H9 (cell line): ENCODE results near the gene IL32. TPM values are rescaled to one million over a fixed set of nuclear protein-coding genes. Genes with fewer than 3 reads are reported as not detected.

Source experiments
- DNase-seq: peaks from one replicate; pipeline ENCODE4 v3.0.0-alpha.2; 2017
- H2AFZ ChIP-seq: one replicate; pipeline ENCODE4 v1.6.1; 2013; ENCODE audit warnings: mild to moderate bottlenecking, low read length, control low read depth, moderate library complexity
- H2AK5ac ChIP-seq: 2 replicates; pipeline ENCODE4 v1.6.1; 2013; ENCODE audit warnings: low read length, control low read depth, mixed read lengths; ENCODE audit not compliant: insufficient read length
- H2BK120ac ChIP-seq: one replicate; pipeline ENCODE4 v1.6.1; 2013; ENCODE audit warnings: low read depth, mild to moderate bottlenecking, low read length, control low read depth, inconsistent platforms; ENCODE audit not compliant: poor library complexity, severe bottlenecking
- H2BK12ac ChIP-seq: 2 replicates; pipeline ENCODE4 v1.6.1; 2013; ENCODE audit warnings: low read length, control low read depth, mixed read lengths, low read depth; ENCODE audit not compliant: insufficient read length
- H2BK15ac ChIP-seq: 2 replicates; pipeline ENCODE4 v1.6.1; 2013; ENCODE audit warnings: low read depth, low read length, control low read depth
- H2BK20ac ChIP-seq: one replicate; pipeline ENCODE4 v1.6.1; 2013; ENCODE audit warnings: low read depth, mild to moderate bottlenecking, low read length, control low read depth, inconsistent platforms; ENCODE audit not compliant: poor library complexity, severe bottlenecking
- H2BK5ac ChIP-seq: 2 replicates; pipeline ENCODE4 v1.6.1; 2013; ENCODE audit warnings: low read length, control low read depth, mixed read lengths; ENCODE audit not compliant: insufficient read length
- H3K14ac ChIP-seq: 2 replicates; pipeline ENCODE4 v1.6.1; 2013; ENCODE audit warnings: low read length, control low read depth; ENCODE audit not compliant: insufficient read depth
- H3K18ac ChIP-seq: 2 replicates; pipeline ENCODE4 v1.6.1; 2013; ENCODE audit warnings: low read depth, mild to moderate bottlenecking, mixed read lengths, low read length, control low read depth; ENCODE audit not compliant: insufficient read length
- H3K23ac ChIP-seq: 2 replicates; pipeline ENCODE4 v1.6.1; 2013; ENCODE audit warnings: low read length, control low read depth, mixed read lengths, low read depth; ENCODE audit not compliant: insufficient read length
- H3K23me2 ChIP-seq: 2 replicates; pipeline ENCODE4 v1.6.1; 2013; ENCODE audit warnings: low read depth, mild to moderate bottlenecking, mixed read lengths, low read length, control low read depth; ENCODE audit not compliant: insufficient read length, poor library complexity, severe bottlenecking
- H3K27ac ChIP-seq: 2 replicates; pipeline ENCODE4 v1.5.1; 2013; ENCODE audit warnings: low read length, control low read depth, mixed read lengths, low read depth; ENCODE audit not compliant: insufficient read length
- H3K27me3 ChIP-seq: 2 replicates; pipeline ENCODE4 v1.6.1; 2013; ENCODE audit warnings: low read length, control low read depth, inconsistent platforms; ENCODE audit not compliant: insufficient read depth
- H3K4ac ChIP-seq: 2 replicates; pipeline ENCODE4 v1.6.1; 2013; ENCODE audit warnings: low read depth, mild to moderate bottlenecking, control low read depth, inconsistent platforms, low read length, moderate library complexity
- H3K4me1 ChIP-seq: 2 replicates; pipeline ENCODE4 v1.6.1; 2013; ENCODE audit warnings: low read length, control low read depth, inconsistent platforms; ENCODE audit not compliant: insufficient read depth
- H3K4me2 ChIP-seq: 2 replicates; pipeline ENCODE4 v1.6.1; 2013; ENCODE audit warnings: low read length, control low read depth, mixed read lengths; ENCODE audit not compliant: insufficient read length, insufficient read depth
- H3K56ac ChIP-seq: 2 replicates; pipeline ENCODE4 v1.6.1; 2013; ENCODE audit warnings: low read depth, mild to moderate bottlenecking, mixed read lengths, low read length, control low read depth; ENCODE audit not compliant: insufficient read length
- H3K79me1 ChIP-seq: 2 replicates; pipeline ENCODE4 v1.6.1; 2013; ENCODE audit warnings: low read depth, mild to moderate bottlenecking, moderate library complexity, low read length, control low read depth, inconsistent platforms; ENCODE audit not compliant: insufficient read depth, poor library complexity, severe bottlenecking
- H3K79me2 ChIP-seq: 2 replicates; pipeline ENCODE4 v1.6.1; 2013; ENCODE audit warnings: low read length, control low read depth, inconsistent platforms; ENCODE audit not compliant: insufficient read depth
- H3K9ac ChIP-seq: 2 replicates; pipeline ENCODE4 v1.6.1; 2013; ENCODE audit warnings: low read length, control low read depth, mixed read lengths; ENCODE audit not compliant: insufficient read length; ENCODE audit errors: extremely low read depth
- H3K9me3 ChIP-seq: one replicate; pipeline ENCODE4 v1.6.1; 2013; ENCODE audit warnings: low read depth, low read length, inconsistent platforms; ENCODE audit not compliant: control insufficient read depth
- H3T11ph ChIP-seq: one replicate; pipeline ENCODE4 v1.6.1; 2013; ENCODE audit warnings: mild to moderate bottlenecking, low read length, control low read depth, inconsistent platforms
- H4K20me1 ChIP-seq: one replicate; pipeline ENCODE4 v1.6.1; 2013; ENCODE audit not compliant: control insufficient read depth, insufficient read length, insufficient read depth
- H4K5ac ChIP-seq: 2 replicates; pipeline ENCODE4 v1.6.1; 2013; ENCODE audit warnings: low read depth, mild to moderate bottlenecking, mixed read lengths, low read length, control low read depth; ENCODE audit not compliant: insufficient read length
- H4K8ac ChIP-seq: replicated peaks from 2 replicates; pipeline ENCODE4 v1.6.1; 2013; ENCODE audit warnings: low read length, control low read depth, mixed read lengths, low read depth; ENCODE audit not compliant: insufficient read length
- H4K91ac ChIP-seq: 2 replicates; pipeline ENCODE4 v1.6.1; 2013; ENCODE audit warnings: low read depth, mild to moderate bottlenecking, moderate library complexity, mixed read lengths, low read length, control low read depth; ENCODE audit not compliant: insufficient read length
- H3K27ac Mint-ChIP-seq, 3 experiments: 2 replicates in 2 of 3; 3 replicates in 1 of 3; pipeline ENCODE4 v1.8.0; 2020 to 2021; ENCODE audit warnings: mixed read lengths in 3 of 3, mild to moderate bottlenecking in 1 of 3, moderate library complexity in 1 of 3
- H3K27me3 Mint-ChIP-seq: 2 replicates; pipeline ENCODE4 v1.8.0; 2021; ENCODE audit warnings: low read depth, mild to moderate bottlenecking, moderate library complexity, mixed read lengths
- H3K36me3 Mint-ChIP-seq, 3 experiments: 2 replicates in 2 of 3; 3 replicates in 1 of 3; pipeline ENCODE4 v1.8.0; 2020 to 2021; ENCODE audit warnings: low read depth in 3 of 3, mixed read lengths in 3 of 3; ENCODE audit not compliant: insufficient read depth in 1 of 3
- H3K4me1 Mint-ChIP-seq, 2 experiments: 2 replicates each; pipeline ENCODE4 v1.8.0; 2020; ENCODE audit warnings: mixed read lengths in 2 of 2
- H3K4me3 Mint-ChIP-seq, 2 experiments: 2 replicates in 1 of 2; 3 replicates in 1 of 2; pipeline ENCODE4 v1.8.0; 2020 to 2021; ENCODE audit warnings: mild to moderate bottlenecking in 2 of 2, mixed read lengths in 2 of 2, moderate library complexity in 1 of 2
- H3K9me3 Mint-ChIP-seq, 2 experiments: 2 replicates in 1 of 2; 3 replicates in 1 of 2; pipeline ENCODE4 v1.8.0; 2020; ENCODE audit warnings: mild to moderate bottlenecking in 2 of 2, mixed read lengths in 2 of 2, moderate library complexity in 1 of 2
- CTCF ChIP-seq: fragments of 200-600 bp; sonication (generic); conservative IDR thresholded peaks from 3 replicates; pipeline ENCODE4 v1.8.0; 2021; ENCODE audit warnings: antibody characterized with exemption, mild to moderate bottlenecking
- WGBS: extraction: QIAGEN DNeasy Blood & Tissue Kit; methylation state at CpG from one replicate; pipeline ENCODE4 v1.1.7; 2013; ENCODE audit warnings: missing lambda C conversion rate, low lambda C conversion rate, mixed read lengths; ENCODE audit not compliant: insufficient read length; ENCODE audit errors: extremely low coverage; 5-methylcytosine and 5-hydroxymethylcytosine counted together
- total RNA-seq: library from RNA; stranded (reverse); gene quantifications from 2 replicates; pipeline ENCODE4 v1.2.1, GENCODE V29; 2021

Gene IL32
- total RNA-seq, 1 experiment from 2014 or later = 2.0 TPM

- no peaks in the 10 kb centered on the region for H3K79me1 ChIP-seq
- H4K91ac ChIP-seq = no peak overlapping the region
- no peak for TF ChIP-seq CTCF
- peaks cover 24 to 48% of the 10 kb centered on the region in 2 experiments for H3K4me1 Mint-ChIP-seq
- peaks cover 15 to 41% (median 29%) of the 10 kb centered on the region in 3 experiments for H3K36me3 Mint-ChIP-seq
- peak; percentile 90 for DNase-seq
- no peak overlapping the region; the same call in 1 of the 2 replicates for H3K14ac ChIP-seq
- H3K27me3 Mint-ChIP-seq = peaks cover 9% of the 10 kb centered on the region
- H3K27ac Mint-ChIP-seq = peak overlapping the region; percentile 98 to 100 (median 99)
- no peak overlapping the region for H2BK20ac ChIP-seq
- no peak overlapping the region for H2BK15ac ChIP-seq
- no peaks in the 10 kb centered on the region for H3K9me3 ChIP-seq
- no peak overlapping the region for H2BK12ac ChIP-seq
- no peaks in the 10 kb centered on the region for H4K20me1 ChIP-seq
- H3K79me2 ChIP-seq = peaks cover under 1% of the 10 kb centered on the region; the same call in 1 of the 2 replicates
- no peak overlapping the region for H4K8ac ChIP-seq
- no CpG with 5 or more reads among the region's 8 CpGs for WGBS
- H2AK5ac ChIP-seq = no peak overlapping the region
- H2AFZ ChIP-seq = no peak overlapping the region
- H3K23me2 ChIP-seq = peaks cover 29% of the 10 kb centered on the region
- no peak overlapping the region for H3K4ac ChIP-seq
- H3K27ac ChIP-seq = peak overlapping the region; percentile 66
- no peaks in the 10 kb centered on the region for H3K27me3 ChIP-seq
- H4K5ac ChIP-seq = no peak overlapping the region
- peaks cover 2% of the 10 kb centered on the region; the same call in 1 of the 2 replicates for H3K4me1 ChIP-seq
- H3K23ac ChIP-seq = no peak overlapping the region
- peak overlapping the region; percentile 51 for H3K4me2 ChIP-seq
- H3T11ph ChIP-seq = no peak overlapping the region
- peak overlapping the region; percentile 93 to 96 for H3K4me3 Mint-ChIP-seq
- peak overlapping the region; percentile 21 for H3K9ac ChIP-seq
- H3K56ac ChIP-seq = no peak overlapping the region
- H3K9me3 Mint-ChIP-seq = no peaks in the 10 kb centered on the region; a peak in 2 of 5 replicates
- H3K18ac ChIP-seq = peak overlapping the region; percentile 27
- no peak overlapping the region for H2BK120ac ChIP-seq
- H2BK5ac ChIP-seq = peak overlapping the region; percentile 43
Measured at GRCh38 chr16:3022208-3022683, 43.2 kb upstream of the IL32 start.
